Keratinocyte (primary cell): ENCODE results near the gene ACOT7. TPM values are rescaled to one million over a fixed set of nuclear protein-coding genes. Genes with fewer than 3 reads are reported as not detected.

Experiments
- DNase-seq: peaks from one replicate; pipeline ENCODE4 v3.0.0-alpha.2; 2011; ENCODE audit warnings: low read depth, missing footprints, low spot score
- FAIRE-seq: peaks from 2 replicates; lab custom pipeline; 2011; peaks lifted over from hg19 to GRCh38; lab: Jason Lieb, UNC
- H2AFZ ChIP-seq: 2 replicates; pipeline ENCODE4 v1.6.0; 2012; ENCODE audit warnings: low read length, control low read depth, inconsistent platforms; ENCODE audit not compliant: control insufficient read depth
- H3K27ac ChIP-seq: 2 replicates; pipeline ENCODE4 v1.5.1; 2011; ENCODE audit warnings: low read length; ENCODE audit not compliant: control insufficient read depth, insufficient read depth
- H3K27me3 ChIP-seq: 3 replicates; pipeline ENCODE4 v1.6.0; 2011; ENCODE audit warnings: low read length; ENCODE audit not compliant: control insufficient read depth, insufficient read depth; ENCODE audit errors: extremely low read depth
- H3K36me3 ChIP-seq, 2 experiments: 2 replicates in 1 of 2; 3 replicates in 1 of 2; pipeline ENCODE4 v1.5.1; 2011; ENCODE audit warnings: low read length in 2 of 2, mild to moderate bottlenecking in 1 of 2; ENCODE audit not compliant: control insufficient read depth in 2 of 2, insufficient read depth in 2 of 2; ENCODE audit errors: extremely low read depth in 1 of 2
- H3K4me1 ChIP-seq: 3 replicates; pipeline ENCODE4 v1.5.1; 2011; ENCODE audit warnings: low read length; ENCODE audit not compliant: control insufficient read depth, insufficient read depth; ENCODE audit errors: extremely low read depth
- H3K4me2 ChIP-seq: 3 replicates; pipeline ENCODE4 v1.6.0; 2011; ENCODE audit warnings: low read depth, low read length; ENCODE audit not compliant: control insufficient read depth, insufficient read depth; ENCODE audit errors: extremely low read depth
- H3K4me3 ChIP-seq, 3 experiments: fragments of 200-600 bp in 1 of 3; sonication (generic) in 1 of 3; 2 replicates in 2 of 3; 3 replicates in 1 of 3; pipeline ENCODE4 v1.5.1; 2011 to 2016; ENCODE audit warnings: low read length in 3 of 3, mild to moderate bottlenecking in 3 of 3, control low read depth in 2 of 3, inconsistent platforms in 1 of 3, low read depth in 1 of 3, mixed read lengths in 1 of 3, mixed run types in 1 of 3, moderate library complexity in 1 of 3; ENCODE audit not compliant: control insufficient read depth in 2 of 3, insufficient read depth in 2 of 3; ENCODE audit errors: extremely low read depth in 1 of 3
- H3K79me2 ChIP-seq: 2 replicates; pipeline ENCODE4 v1.6.0; 2012; ENCODE audit warnings: low read length; ENCODE audit not compliant: control insufficient read depth, insufficient read depth
- H3K9ac ChIP-seq: 3 replicates; pipeline ENCODE4 v1.6.0; 2011; ENCODE audit warnings: low read length; ENCODE audit not compliant: control insufficient read depth, insufficient read depth; ENCODE audit errors: extremely low read depth
- H3K9me1 ChIP-seq: 3 replicates; pipeline ENCODE4 v1.6.0; 2011; ENCODE audit warnings: low read length; ENCODE audit not compliant: control insufficient read depth, insufficient read depth; ENCODE audit errors: extremely low read depth
- H3K9me3 ChIP-seq: 2 replicates; pipeline ENCODE4 v1.5.1; 2012; ENCODE audit warnings: low read depth, low read length; ENCODE audit not compliant: control insufficient read depth
- H4K20me1 ChIP-seq: 3 replicates; pipeline ENCODE4 v1.6.0; 2011; ENCODE audit warnings: low read length; ENCODE audit not compliant: control insufficient read depth, insufficient read depth; ENCODE audit errors: extremely low read depth
- EZH2 ChIP-seq: IDR thresholded peaks from one replicate; pipeline ENCODE4 v1.6.1; 2012; ENCODE audit warnings: inconsistent platforms, mild to moderate bottlenecking, low read length, moderate library complexity
- dilution Hi-C: fragments of 300-500 bp; cut with MboI; formaldehyde crosslinking; loops from one replicate; pipeline ENCODE4 v1.7.0; 2020; ENCODE audit warnings: low sequenced_read_pairs; ENCODE audit not compliant: extremely low pct_ligation_motif_present
- polyA plus RNA-seq, 5 experiments: library from polyadenylated mRNA; depleted of rRNA in 3 of 5; stranded (reverse) in 3 of 5; stranded (forward) in 1 of 5; unstranded in 1 of 5; fragments of >200 nt; gene quantifications; 1 replicate in 1 of 5; 2 replicates in 3 of 5; 3 replicates in 1 of 5; pipeline versions ENCODE4 v1.2.1 to v1.2.3, GENCODE V29; 2011 to 2012; ENCODE audit warnings: missing spikeins in 2 of 5, low read depth in 1 of 5, low replicate concordance in 1 of 5
- TF ChIP-seq, protein P1 (sequence below), 3 experiments: IDR thresholded peaks in 1 of 3; conservative IDR thresholded peaks in 1 of 3; optimal IDR thresholded peaks in 1 of 3; 2 replicates in 2 of 3; 3 replicates in 1 of 3; pipeline versions ENCODE3 to v1.5.1; 2011; ENCODE audit warnings: low read length in 3 of 3, mild to moderate bottlenecking in 3 of 3, moderate library complexity in 2 of 3, control low read depth in 1 of 3, inconsistent platforms in 1 of 3; ENCODE audit not compliant: insufficient read depth in 2 of 3; ENCODE audit errors: extremely low read depth in 1 of 3

The ACOT7 gene
- polyA plus RNA-seq, 1 donor (not counting 4 experiments of a cell fraction or from before 2014, with no cell fraction given): 226 TPM

DNA sequence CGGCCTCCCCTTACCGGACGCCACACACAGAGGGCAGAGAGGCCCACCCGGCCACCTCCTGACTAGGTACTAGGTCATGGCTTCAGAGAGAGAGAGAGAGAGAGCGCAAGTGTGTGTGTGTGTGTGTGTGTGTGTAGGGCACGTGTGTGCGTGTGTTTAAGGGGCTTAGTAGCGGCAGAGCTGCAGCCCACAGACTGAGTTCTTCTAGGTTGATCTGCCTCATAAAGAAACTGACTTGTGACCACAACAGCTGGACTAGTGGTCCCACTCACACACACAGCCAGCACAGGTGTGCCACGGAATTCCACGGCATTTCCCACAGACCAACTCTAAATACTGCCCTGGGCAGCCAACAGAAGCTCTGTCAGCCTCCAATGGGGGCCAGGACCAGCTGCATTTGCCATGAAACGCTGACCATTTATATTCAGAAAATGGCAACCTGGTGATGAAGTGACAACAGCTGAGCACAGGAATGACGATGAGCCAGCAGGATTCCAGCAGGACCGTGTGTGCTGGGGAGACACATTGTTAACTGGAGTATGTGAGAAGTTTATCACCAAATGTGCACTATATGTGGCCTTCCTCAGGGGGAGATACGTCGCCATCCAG, 93.9 kb downstream of the ACOT7 start:
- Histone ChIP-seq H3K27ac (peak overlapping the region; percentile 82), H4K20me1 (no peaks in the 10 kb centered on the region), H3K9me3 (no peaks in the 10 kb centered on the region), H3K9ac (peak overlapping the region; percentile 18), H3K9me1 (no peaks in the 10 kb centered on the region), H2AFZ (no peak overlapping the region), H3K4me2 (no peak overlapping the region), H3K4me3 (no peak overlapping the region), H3K79me2 (peaks cover 11% of the 10 kb centered on the region), H3K27me3 (no peaks in the 10 kb centered on the region), H3K36me3 (peaks cover 18 to 31% of the 10 kb centered on the region in 2 experiments), H3K4me1 (peaks cover 42% of the 10 kb centered on the region)
- DNase-seq (no peak), FAIRE-seq (no peak)
- TF ChIP-seq, protein P1, sequence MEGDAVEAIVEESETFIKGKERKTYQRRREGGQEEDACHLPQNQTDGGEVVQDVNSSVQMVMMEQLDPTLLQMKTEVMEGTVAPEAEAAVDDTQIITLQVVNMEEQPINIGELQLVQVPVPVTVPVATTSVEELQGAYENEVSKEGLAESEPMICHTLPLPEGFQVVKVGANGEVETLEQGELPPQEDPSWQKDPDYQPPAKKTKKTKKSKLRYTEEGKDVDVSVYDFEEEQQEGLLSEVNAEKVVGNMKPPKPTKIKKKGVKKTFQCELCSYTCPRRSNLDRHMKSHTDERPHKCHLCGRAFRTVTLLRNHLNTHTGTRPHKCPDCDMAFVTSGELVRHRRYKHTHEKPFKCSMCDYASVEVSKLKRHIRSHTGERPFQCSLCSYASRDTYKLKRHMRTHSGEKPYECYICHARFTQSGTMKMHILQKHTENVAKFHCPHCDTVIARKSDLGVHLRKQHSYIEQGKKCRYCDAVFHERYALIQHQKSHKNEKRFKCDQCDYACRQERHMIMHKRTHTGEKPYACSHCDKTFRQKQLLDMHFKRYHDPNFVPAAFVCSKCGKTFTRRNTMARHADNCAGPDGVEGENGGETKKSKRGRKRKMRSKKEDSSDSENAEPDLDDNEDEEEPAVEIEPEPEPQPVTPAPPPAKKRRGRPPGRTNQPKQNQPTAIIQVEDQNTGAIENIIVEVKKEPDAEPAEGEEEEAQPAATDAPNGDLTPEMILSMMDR (optimal IDR thresholded peaks at IDR 0.05 in 1 of 3, IDR thresholded peaks at IDR 0.05 in 1 of 3, conservative IDR thresholded peaks at IDR 0.05 in 1 of 3; ENCODE audit: extremely low read depth in 1 of 3, insufficient read depth in 2 of 3, low read length in 3 of 3): no peak
- TF ChIP-seq EZH2: no peak
- dilution Hi-C loops: no loop called here

DNA sequence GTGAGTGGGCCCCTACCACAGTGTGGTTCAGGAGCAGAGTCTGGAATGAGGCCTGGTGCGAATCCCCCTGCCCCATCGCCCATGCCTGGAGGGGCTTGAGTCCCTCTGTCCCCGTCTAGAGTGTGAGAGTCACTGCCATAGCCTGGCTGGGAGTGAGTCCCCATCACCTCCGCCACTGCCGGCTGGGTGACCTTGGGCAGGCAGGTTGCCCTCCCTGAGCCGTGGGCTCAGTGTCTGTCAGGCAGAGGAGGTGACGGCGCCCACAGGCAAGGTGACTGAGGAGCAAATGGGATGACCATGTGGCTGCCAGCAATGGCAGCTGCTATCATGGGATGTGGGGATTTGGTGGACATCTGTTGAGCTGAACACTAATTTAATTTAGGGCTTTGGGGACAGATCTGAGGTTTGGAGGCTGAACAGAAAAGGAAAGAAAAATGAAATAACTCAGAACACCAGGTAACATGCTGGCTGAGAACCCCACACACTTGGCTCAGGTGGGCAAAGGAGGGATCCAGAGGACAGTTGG, 94.6 kb downstream of the ACOT7 start:
- Histone ChIP-seq H3K4me2 (no peak overlapping the region), H3K27me3 (no peaks in the 10 kb centered on the region), H2AFZ (no peak overlapping the region), H3K27ac (no peak overlapping the region), H3K79me2 (peaks cover 11% of the 10 kb centered on the region), H3K36me3 (peaks cover 19 to 36% of the 10 kb centered on the region in 2 experiments), H3K9me3 (no peaks in the 10 kb centered on the region), H3K9ac (no peak overlapping the region), H3K9me1 (no peaks in the 10 kb centered on the region), H3K4me1 (peaks cover 48% of the 10 kb centered on the region), H4K20me1 (no peaks in the 10 kb centered on the region), H3K4me3 (no peak overlapping the region)
- no peak for TF ChIP-seq EZH2
- TF ChIP-seq, protein P1 (optimal IDR thresholded peaks at IDR 0.05 in 1 of 3, IDR thresholded peaks at IDR 0.05 in 1 of 3, conservative IDR thresholded peaks at IDR 0.05 in 1 of 3; ENCODE audit: extremely low read depth in 1 of 3, insufficient read depth in 2 of 3, low read length in 3 of 3): no peak
- DNase-seq (no peak), FAIRE-seq (no peak)
- dilution Hi-C loops: no loop called here
